ENCODE measurements around the gene TAOK3. TPM values are rescaled to one million over a fixed set of nuclear protein-coding genes. Genes with fewer than 3 reads are reported as not detected.

Gene TAOK3
- total RNA-seq, 1 experiment from 2014 or later = 55.8 TPM

- Histone ChIP-seq H3K4me1 (replicated peaks; ENCODE audit: insufficient read depth) (peaks cover 44% of the 10 kb centered on the region), H3K79me2 (ENCODE audit: low read depth) (peaks cover 61% of the 10 kb centered on the region), H3K4me3 (no peak overlapping the region), H3K9me2 (ENCODE audit: insufficient read depth) (no peaks in the 10 kb centered on the region), H4K20me1 (ENCODE audit: insufficient read depth) (no peaks in the 10 kb centered on the region), H3K4me2 (peak overlapping the region; percentile 62), H2AFZ (no peak overlapping the region), H3K27ac (peak overlapping the region; percentile 88), H3K9me3 (ENCODE audit: insufficient read depth, low read depth) (no peaks in the 10 kb centered on the region), H3K36me3 (ENCODE audit: low read depth) (no peaks in the 10 kb centered on the region), H3F3A (ENCODE audit: insufficient read depth, low read depth) (peaks cover 30% of the 10 kb centered on the region), H3K27me3 (ENCODE audit: insufficient read depth, low read depth) (no peaks in the 10 kb centered on the region)
- DNase-seq = no peak
- BruUV-seq (replicated peaks) = no TSS peak
- intact Hi-C loops (cut with micrococcal nuclease; ENCODE audit: unreplicated experiment) = no loop called here
- CTCF ChIA-PET = no interaction called here
- POLR2A ChIA-PET (ENCODE audit: unreplicated experiment) = no interaction called here
- no peak for TF ChIP-seq EZH2 (IDR thresholded peaks at IDR 0.05; ENCODE audit: low read depth)
- no peak for TF ChIP-seq CTCF (conservative IDR thresholded peaks at IDR 0.05)
These were observed 11.7 kb downstream of the TAOK3 start for GRCh38 chr12:118361092-118361404.

- peaks cover 51% of the 10 kb centered on the region for H3K4me1 ChIP-seq (replicated peaks; ENCODE audit: insufficient read depth)
- H3K79me2 ChIP-seq (ENCODE audit: low read depth) = peaks cover 63% of the 10 kb centered on the region
- no peak for TF ChIP-seq CTCF (conservative IDR thresholded peaks at IDR 0.05)
- no peak for TF ChIP-seq EZH2 (IDR thresholded peaks at IDR 0.05; ENCODE audit: low read depth)
- intact Hi-C loops (cut with micrococcal nuclease; ENCODE audit: unreplicated experiment) = loop anchor here (5.0 kb wide), 1 partner anchor 57 kb away; no protein-coding TSS in a partner anchor
- no peaks in the 10 kb centered on the region for H3K36me3 ChIP-seq (ENCODE audit: low read depth)
- H3K4me3 ChIP-seq = no peak overlapping the region
- no peak overlapping the region for H2AFZ ChIP-seq
- no peaks in the 10 kb centered on the region for H3K9me2 ChIP-seq (ENCODE audit: insufficient read depth)
- DNase-seq = peak in 1 of 2 experiments; percentile 7
- peaks cover 32% of the 10 kb centered on the region for H3F3A ChIP-seq (ENCODE audit: insufficient read depth, low read depth)
- POLR2A ChIA-PET (ENCODE audit: unreplicated experiment) = no interaction called here
- H3K27ac ChIP-seq = peak overlapping the region; percentile 42; the same call in 1 of the 2 replicates
- no peaks in the 10 kb centered on the region for H3K9me3 ChIP-seq (ENCODE audit: insufficient read depth, low read depth)
- BruUV-seq (replicated peaks) = no TSS peak
- H4K20me1 ChIP-seq (ENCODE audit: insufficient read depth) = no peaks in the 10 kb centered on the region
- CTCF ChIA-PET = no interaction called here
- no peaks in the 10 kb centered on the region for H3K27me3 ChIP-seq (ENCODE audit: insufficient read depth, low read depth)
- no peak overlapping the region for H3K4me2 ChIP-seq
These were observed 13.2 kb downstream of the TAOK3 start for GRCh38 chr12:118359541-118359915.

GRCh38 chr12:118358612-118359540 lies 13.8 kb downstream of the TAOK3 start:
- Histone ChIP-seq H3K4me1 (replicated peaks; ENCODE audit: insufficient read depth) (peaks cover 51% of the 10 kb centered on the region), H4K20me1 (ENCODE audit: insufficient read depth) (no peaks in the 10 kb centered on the region), H3K4me3 (no peak overlapping the region), H3K36me3 (ENCODE audit: low read depth) (no peaks in the 10 kb centered on the region), H3K27me3 (ENCODE audit: insufficient read depth, low read depth) (no peaks in the 10 kb centered on the region), H3K4me2 (no peak overlapping the region), H3K9me3 (ENCODE audit: insufficient read depth, low read depth) (no peaks in the 10 kb centered on the region), H3K9me2 (ENCODE audit: insufficient read depth) (no peaks in the 10 kb centered on the region), H3F3A (ENCODE audit: insufficient read depth, low read depth) (peaks cover 32% of the 10 kb centered on the region), H3K79me2 (ENCODE audit: low read depth) (peaks cover 65% of the 10 kb centered on the region), H3K27ac (peak overlapping the region; percentile 42), H2AFZ (no peak overlapping the region)
- DNase-seq = no peak
- intact Hi-C loops (cut with micrococcal nuclease; ENCODE audit: unreplicated experiment) = loop anchor here (5.0 kb wide), 1 partner anchor 57 kb away; no protein-coding TSS in a partner anchor
- TSS peak; percentile 18 for BruUV-seq (replicated peaks)
- CTCF ChIA-PET = no interaction called here
- POLR2A ChIA-PET (ENCODE audit: unreplicated experiment) = no interaction called here
- TF ChIP-seq EZH2 (IDR thresholded peaks at IDR 0.05; ENCODE audit: low read depth) (no peak), CTCF (conservative IDR thresholded peaks at IDR 0.05) (no peak)
